H1 (cell line): Measurements from ENCODE around the gene CLUH. TPM values are rescaled to one million over a fixed set of nuclear protein-coding genes. Genes with fewer than 3 reads are reported as not detected.

Source experiments
- BCL11A ChIP-seq, 2 experiments: IDR thresholded peaks; one replicate each; pipeline ENCODE4 v1.6.1; 2011; ENCODE audit warnings: low read depth in 2 of 2, low read length in 2 of 2, mild to moderate bottlenecking in 2 of 2
- BRCA1 ChIP-seq: IDR thresholded peaks from 2 replicates; pipeline ENCODE4 v1.6.1; 2012; ENCODE audit warnings: low read depth, low read length, improper control_type of control experiment
- CREB1 ChIP-seq: IDR thresholded peaks from 2 replicates; pipeline ENCODE4 v1.6.1; 2012; ENCODE audit warnings: inconsistent platforms
- EZH2 ChIP-seq: fragments of 200-600 bp; sonication (generic); IDR thresholded peaks from 2 replicates; pipeline ENCODE4 v1.7.1; 2012; ENCODE audit warnings: low read depth, mild to moderate bottlenecking, moderate library complexity, low read length, inconsistent platforms; ENCODE audit not compliant: severe bottlenecking
- GTF2F1 ChIP-seq: IDR thresholded peaks from 2 replicates; pipeline ENCODE4 v1.6.1; 2012; ENCODE audit warnings: low read depth, low read length, improper control_type of control experiment, borderline replicate concordance
- HDAC2 ChIP-seq, 2 experiments: fragments of 300-600 bp in 1 of 2; sonication (generic) in 1 of 2; IDR thresholded peaks; 2 replicates each; pipeline ENCODE4 v1.6.1; 2011 to 2012; ENCODE audit warnings: low read depth in 2 of 2, low read length in 2 of 2, mild to moderate bottlenecking in 2 of 2, moderate library complexity in 2 of 2, borderline replicate concordance in 1 of 2, inconsistent platforms in 1 of 2
- KDM1A ChIP-seq: fragments of 200-600, 300-600 bp; sonication (generic); IDR thresholded peaks from 2 replicates; pipeline ENCODE4 v1.7.1; 2016; ENCODE audit warnings: mild to moderate bottlenecking, low read length, borderline replicate concordance
- MAX ChIP-seq: IDR thresholded peaks from 2 replicates; pipeline ENCODE4 v1.6.1; 2012; ENCODE audit warnings: inconsistent platforms
- NRF1 ChIP-seq: IDR thresholded peaks from 2 replicates; pipeline ENCODE4 v1.6.1; 2011; ENCODE audit warnings: mild to moderate bottlenecking, low read depth, low read length, improper control_type of control experiment
- POLR2AphosphoS5 ChIP-seq: IDR thresholded peaks from 2 replicates; pipeline ENCODE4 v1.6.1; 2011; ENCODE audit warnings: low read depth, low read length
- RBBP5 ChIP-seq: IDR thresholded peaks from 2 replicates; pipeline ENCODE4 v1.7.1; 2012; ENCODE audit warnings: low read depth, mild to moderate bottlenecking, inconsistent platforms, low read length, moderate library complexity, borderline replicate concordance
- SAP30 ChIP-seq: fragments of 300-600 bp; sonication (generic); IDR thresholded peaks from 2 replicates; pipeline ENCODE4 v1.7.1; 2012; ENCODE audit warnings: low read length, moderate library complexity, mild to moderate bottlenecking, inconsistent platforms; ENCODE audit not compliant: insufficient read depth, insufficient replicate concordance
- SP1 ChIP-seq: IDR thresholded peaks from 2 replicates; pipeline ENCODE4 v1.6.1; 2011; ENCODE audit warnings: low read depth, low read length
- SRF ChIP-seq: IDR thresholded peaks from 2 replicates; pipeline ENCODE4 v1.6.1; 2011; ENCODE audit warnings: mild to moderate bottlenecking, low read depth, low read length, moderate library complexity
- TEAD4 ChIP-seq: IDR thresholded peaks from 2 replicates; pipeline ENCODE4 v1.6.1; 2012; ENCODE audit warnings: low read depth, low read length, inconsistent platforms, mixed read lengths
- USF2 ChIP-seq: IDR thresholded peaks from 2 replicates; pipeline ENCODE4 v1.6.1; 2011; ENCODE audit warnings: low read length, improper control_type of control experiment
- polyA plus RNA-seq, 7 experiments: library from polyadenylated mRNA; depleted of rRNA in 3 of 7; stranded (reverse) in 5 of 7; unstranded in 2 of 7; fragments of >200 nt in 5 of 7; fragments of 200-250 nt in 2 of 7; gene quantifications; 1 replicate in 5 of 7; 2 replicates in 1 of 7; 4 replicates in 1 of 7; pipeline versions ENCODE4 v1.2.1 to v1.2.3, GENCODE V29; 2011 to 2013; ENCODE audit warnings: missing spikeins in 2 of 7, mixed read lengths in 2 of 7
- total RNA-seq: library from RNA; stranded (reverse); fragmentation: NEBNext Ultra II Directional; extraction: Animal tissue kit (Norgen Biotek cat#: 25700); gene quantifications from 2 replicates; pipeline ENCODE4 v1.2.1, GENCODE V29; 2021
- TF ChIP-seq, protein P1 (sequence below): IDR thresholded peaks from 2 replicates; pipeline ENCODE4 v1.6.1; 2011; ENCODE audit warnings: low read depth, mild to moderate bottlenecking, low read length; ENCODE audit not compliant: insufficient read depth
- TF ChIP-seq, protein P2 (sequence below): IDR thresholded peaks from 2 replicates; pipeline ENCODE4 v1.6.1; 2012; ENCODE audit warnings: low read length, inconsistent platforms

The CLUH gene
- total and polyA plus RNA-seq, 2 of the 8 experiments (the other 6 are each of a cell fraction or from before 2014, with no cell fraction given), result 33.6 to 98.6 TPM

DNA sequence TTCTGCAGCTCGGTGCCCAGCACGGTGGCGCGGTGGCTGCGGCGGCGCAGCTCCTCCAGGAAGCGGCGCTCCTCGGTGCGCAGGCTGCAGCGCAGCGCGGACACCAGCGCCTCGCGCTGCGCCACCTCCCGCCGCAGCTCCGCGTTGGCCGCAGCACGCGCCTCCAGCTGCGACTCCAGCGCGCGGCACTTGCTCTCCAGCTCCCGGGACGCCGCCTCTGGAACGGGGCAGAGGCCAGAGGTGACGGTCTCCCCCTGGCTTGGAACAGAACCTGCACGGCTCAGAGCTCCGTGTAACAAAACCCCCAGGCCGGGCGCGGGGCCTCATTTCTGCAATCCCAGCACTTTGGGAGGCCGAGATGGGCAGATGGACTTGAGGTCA lies 13.2 kb upstream of the CLUH start (continued):
- TF ChIP-seq KDM1A, result no peak
- no peak for TF ChIP-seq POLR2AphosphoS5
- no peak for TF ChIP-seq BCL11A (IDR thresholded peaks at IDR 0.05; ENCODE audit: low read depth in 2 of 2, low read length in 2 of 2)
- peak; percentile 32; the same call in 1 of the 2 replicates for TF ChIP-seq TEAD4
- no peak for TF ChIP-seq SP1
- no peak for TF ChIP-seq BRCA1
- TF ChIP-seq CREB1, result no peak; the same call in 1 of the 2 replicates
- TF ChIP-seq RBBP5, result peak; percentile 44; the same call in 1 of the 2 replicates
- no peak for TF ChIP-seq GTF2F1
- TF ChIP-seq, protein P1, sequence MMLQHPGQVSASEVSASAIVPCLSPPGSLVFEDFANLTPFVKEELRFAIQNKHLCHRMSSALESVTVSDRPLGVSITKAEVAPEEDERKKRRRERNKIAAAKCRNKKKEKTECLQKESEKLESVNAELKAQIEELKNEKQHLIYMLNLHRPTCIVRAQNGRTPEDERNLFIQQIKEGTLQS, result no peak
- no peak for TF ChIP-seq SRF
- peak; percentile 33 for TF ChIP-seq EZH2
- no peak for TF ChIP-seq SAP30
- no peak; a peak in 1 of 4 replicates for TF ChIP-seq HDAC2 (IDR thresholded peaks at IDR 0.05; ENCODE audit: borderline replicate concordance in 1 of 2, low read depth in 2 of 2, low read length in 2 of 2)
- TF ChIP-seq, protein P2, sequence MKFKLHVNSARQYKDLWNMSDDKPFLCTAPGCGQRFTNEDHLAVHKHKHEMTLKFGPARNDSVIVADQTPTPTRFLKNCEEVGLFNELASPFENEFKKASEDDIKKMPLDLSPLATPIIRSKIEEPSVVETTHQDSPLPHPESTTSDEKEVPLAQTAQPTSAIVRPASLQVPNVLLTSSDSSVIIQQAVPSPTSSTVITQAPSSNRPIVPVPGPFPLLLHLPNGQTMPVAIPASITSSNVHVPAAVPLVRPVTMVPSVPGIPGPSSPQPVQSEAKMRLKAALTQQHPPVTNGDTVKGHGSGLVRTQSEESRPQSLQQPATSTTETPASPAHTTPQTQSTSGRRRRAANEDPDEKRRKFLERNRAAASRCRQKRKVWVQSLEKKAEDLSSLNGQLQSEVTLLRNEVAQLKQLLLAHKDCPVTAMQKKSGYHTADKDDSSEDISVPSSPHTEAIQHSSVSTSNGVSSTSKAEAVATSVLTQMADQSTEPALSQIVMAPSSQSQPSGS, result no peak
- peak; percentile 21 for TF ChIP-seq NRF1
- TF ChIP-seq MAX, result peak; percentile 94
- TF ChIP-seq USF2, result no peak
- TF ChIP-seq, all 59 proteins: peak for 12
